HG03558 (cell line): ENCODE measurements around the gene GATC.

Source experiments
- ATAC-seq: cut with Tn5 transposase; IDR thresholded peaks from one replicate; pipeline ENCODE4 v1.9.1; 2021; ENCODE audit warnings: moderate number of reproducible peaks; ENCODE audit not compliant: unreplicated experiment; ENCODE audit errors: extremely low read depth

GATC gene

GRCh38 chr12:120495731-120496412, 49.6 kb downstream of the GATC start, which contains the start of gene DYNLL1:
DYNLL1 (plus strand) TSS chr12:120496113; CDS start chr12:120496422, 309 bp downstream.
- peak; percentile 87 for ATAC-seq

GRCh38 chr12:120496413-120497340, 50.4 kb downstream of the GATC start:
- no peak for ATAC-seq

GRCh38 chr12:120497524-120498150, 51.4 kb downstream of the GATC start:
- ATAC-seq: no peak

GRCh38 chr12:120498870-120499515, 52.7 kb downstream of the GATC start:
- ATAC-seq: no peak

GRCh38 chr12:120500581-120500980, 54.3 kb downstream of the GATC start:
- ATAC-seq: no peak

- no peak for ATAC-seq
These were observed 58.3 kb downstream of the GATC start for GRCh38 chr12:120504587-120504986.

- ATAC-seq: no peak
These were observed 62.3 kb downstream of the GATC start for GRCh38 chr12:120508537-120508936.
